Activated CD4-positive, alpha-beta memory T cell treated with anti-CD3 and anti-CD28 coated beads, Interleukin-2, amount 10 ng/mL, durations not matched to agents 7 days and 5 days (primary cell): ENCODE data around the gene MED12L. TPM values are rescaled to one million over a fixed set of nuclear protein-coding genes. Genes with fewer than 3 reads are reported as not detected.

Experiments
- CTCF ChIA-PET: fragments of 350-600 bp; sonication (Branson Sonifier 250); formaldehyde crosslinking; loops from one replicate; lab custom pipeline; 2021; ENCODE audit warnings: antibody characterized with exemption, inconsistent platforms; lab: Charles Lee
- POLR2A ChIA-PET: fragments of 350-600 bp; sonication (Branson Sonifier 250); formaldehyde crosslinking; loops from one replicate; lab custom pipeline; 2021; ENCODE audit warnings: antibody characterized with exemption; lab: Charles Lee
- DNase-seq: peaks from one replicate; pipeline ENCODE4 v3.0.0-alpha.2; 2020
- H3K27ac Mint-ChIP-seq: one replicate; pipeline ENCODE4 v1.8.0; 2021; ENCODE audit warnings: mild to moderate bottlenecking, mixed read lengths
- H3K27me3 Mint-ChIP-seq: one replicate; pipeline ENCODE4 v1.8.0; 2021; ENCODE audit warnings: mixed read lengths
- H3K36me3 Mint-ChIP-seq: one replicate; pipeline ENCODE4 v1.8.0; 2021; ENCODE audit warnings: low read depth, mixed read lengths
- H3K4me1 Mint-ChIP-seq: one replicate; pipeline ENCODE4 v1.8.0; 2021; ENCODE audit warnings: mixed read lengths
- H3K4me3 Mint-ChIP-seq: one replicate; pipeline ENCODE4 v1.8.0; 2021; ENCODE audit warnings: mild to moderate bottlenecking, mixed read lengths
- H3K9me3 Mint-ChIP-seq: one replicate; pipeline ENCODE4 v1.8.0; 2021; ENCODE audit warnings: mixed read lengths
- total RNA-seq, 2 experiments: library from RNA; stranded (reverse); gene quantifications; one replicate each; pipeline ENCODE4 v1.2.3, GENCODE V29; 2021

Gene MED12L
- total RNA-seq, 2 experiments from 2014 or later, result 1.6 TPM

- CTCF ChIA-PET, result interaction anchor here (0.8 to 4.1 kb wide), 6 partner anchors 9 to 122 kb away, joined by 3 to 32 read pairs (median 6); no protein-coding TSS in a partner anchor
- Mint-ChIP-seq H3K4me3 (no peak within 1 kb of the TSS), H3K27ac (no peak within 1 kb of the TSS), H3K9me3 (no peaks in the 10 kb centered on the region), H3K36me3 (no peaks in the 10 kb centered on the region), H3K27me3 (peaks cover 6% of the 10 kb centered on the region), H3K4me1 (peaks cover 6% of the 10 kb centered on the region)
- POLR2A ChIA-PET, result no interaction called here
- DNase-seq, result no peak
Measured at GRCh38 chr3:151329363-151329762, 243.9 kb downstream of the MED12L start, which contains the start of gene P2RY13. TSS of gene P2RY13 (minus strand) at chr3:151329549. CDS start at chr3:151329528, 21 bp downstream.

DNA sequence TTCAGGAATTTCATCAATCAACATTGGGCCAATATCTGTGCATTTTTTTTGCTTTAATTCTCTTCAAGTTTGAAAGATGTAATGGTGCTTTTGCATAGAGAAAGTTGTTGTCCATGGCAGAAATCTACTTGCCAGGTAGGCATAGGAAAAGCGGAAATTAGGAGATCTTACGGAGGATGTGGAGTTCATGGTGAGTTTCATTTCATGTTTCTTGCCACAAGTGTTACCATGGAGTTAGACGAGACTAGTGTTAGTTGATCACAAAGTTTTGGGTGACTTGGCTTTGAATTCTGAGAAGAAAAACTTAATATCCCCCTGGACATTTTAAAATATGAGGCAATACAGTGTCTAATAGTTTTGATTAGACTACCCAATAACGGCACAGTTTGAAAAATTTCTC lies 244.9 kb downstream of the MED12L start:
- POLR2A ChIA-PET, result no interaction called here
- no peak overlapping the region for H3K4me3 Mint-ChIP-seq
- peaks cover 9% of the 10 kb centered on the region for H3K27me3 Mint-ChIP-seq
- peaks cover 6% of the 10 kb centered on the region for H3K4me1 Mint-ChIP-seq
- H3K36me3 Mint-ChIP-seq, result no peaks in the 10 kb centered on the region
- CTCF ChIA-PET, result interaction anchor here (1.1 kb wide), 1 partner anchor 162 kb away, joined by 3 read pairs; no protein-coding TSS in a partner anchor
- H3K27ac Mint-ChIP-seq, result no peak overlapping the region
- DNase-seq, result no peak
- H3K9me3 Mint-ChIP-seq, result no peaks in the 10 kb centered on the region

- no peak for DNase-seq
- no peak overlapping the region for H3K4me3 Mint-ChIP-seq
- peaks cover 9% of the 10 kb centered on the region for H3K27me3 Mint-ChIP-seq
- no peak overlapping the region for H3K27ac Mint-ChIP-seq
- CTCF ChIA-PET, result interaction anchor here (1.1 kb wide), 1 partner anchor 163 kb away, joined by 3 read pairs; no protein-coding TSS in a partner anchor
- H3K9me3 Mint-ChIP-seq, result no peaks in the 10 kb centered on the region
- H3K36me3 Mint-ChIP-seq, result no peaks in the 10 kb centered on the region
- POLR2A ChIA-PET, result no interaction called here
- H3K4me1 Mint-ChIP-seq, result peaks cover 6% of the 10 kb centered on the region
Measured at GRCh38 chr3:151330899-151331298, 245.4 kb downstream of the MED12L start.

DNA sequence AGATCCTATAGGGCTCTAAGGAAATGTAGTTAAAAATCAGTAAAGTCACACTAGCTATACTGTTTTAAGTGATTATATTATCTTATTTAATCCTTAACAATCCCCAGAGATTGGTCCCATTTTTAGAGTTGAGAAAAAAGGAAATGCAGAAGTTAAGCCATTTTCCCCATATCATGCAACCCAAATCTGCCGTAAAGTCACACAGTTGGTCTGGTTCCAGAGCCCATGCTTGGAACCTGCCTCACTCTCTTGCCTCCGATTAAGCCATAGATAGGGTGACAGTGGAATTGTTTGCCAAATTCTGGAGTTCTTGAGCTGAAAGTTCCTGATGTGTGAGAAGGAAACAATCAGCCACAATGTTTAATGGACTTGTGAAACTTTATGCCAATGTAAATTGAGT lies 246.2 kb downstream of the MED12L start:
- CTCF ChIA-PET, result interaction anchor here (1.1 to 1.5 kb wide), 2 partner anchors 9 to 164 kb away, joined by 3 read pairs; no protein-coding TSS in a partner anchor
- Mint-ChIP-seq H3K27me3 (peaks cover 10% of the 10 kb centered on the region), H3K4me3 (no peak overlapping the region), H3K9me3 (no peaks in the 10 kb centered on the region), H3K36me3 (no peaks in the 10 kb centered on the region), H3K4me1 (peaks cover 6% of the 10 kb centered on the region), H3K27ac (no peak overlapping the region)
- DNase-seq, result no peak
- POLR2A ChIA-PET, result no interaction called here

DNA sequence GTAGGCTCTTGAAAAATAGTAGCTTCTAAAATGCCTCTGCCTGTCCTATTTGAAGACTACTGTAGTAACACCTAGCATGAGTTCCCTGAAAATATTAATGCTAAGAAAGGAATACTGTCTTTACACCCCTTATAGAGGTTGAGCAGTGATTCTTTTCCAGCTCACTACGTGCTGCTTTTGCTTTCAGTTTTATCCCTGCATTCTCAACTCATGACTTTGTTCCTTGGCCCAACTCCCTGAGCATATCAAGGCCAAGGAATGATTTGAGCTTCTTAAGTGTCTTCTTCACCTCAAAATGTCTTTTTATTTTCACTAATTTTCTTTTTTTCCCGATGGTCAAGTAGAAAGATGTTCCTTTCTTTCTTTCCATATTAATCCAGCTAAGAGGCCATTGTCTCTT lies 260.4 kb downstream of the MED12L start:
- POLR2A ChIA-PET, result no interaction called here
- H3K27ac Mint-ChIP-seq, result no peak overlapping the region
- CTCF ChIA-PET, result interaction anchor here (0.9 to 1.0 kb wide), 2 partner anchors 18 to 93 kb away, joined by 3 read pairs; no protein-coding TSS in a partner anchor
- H3K4me3 Mint-ChIP-seq, result no peak overlapping the region
- H3K27me3 Mint-ChIP-seq, result peaks cover 28% of the 10 kb centered on the region
- no peaks in the 10 kb centered on the region for H3K9me3 Mint-ChIP-seq
- peaks cover 9% of the 10 kb centered on the region for H3K4me1 Mint-ChIP-seq
- no peaks in the 10 kb centered on the region for H3K36me3 Mint-ChIP-seq
- DNase-seq, result no peak

DNA sequence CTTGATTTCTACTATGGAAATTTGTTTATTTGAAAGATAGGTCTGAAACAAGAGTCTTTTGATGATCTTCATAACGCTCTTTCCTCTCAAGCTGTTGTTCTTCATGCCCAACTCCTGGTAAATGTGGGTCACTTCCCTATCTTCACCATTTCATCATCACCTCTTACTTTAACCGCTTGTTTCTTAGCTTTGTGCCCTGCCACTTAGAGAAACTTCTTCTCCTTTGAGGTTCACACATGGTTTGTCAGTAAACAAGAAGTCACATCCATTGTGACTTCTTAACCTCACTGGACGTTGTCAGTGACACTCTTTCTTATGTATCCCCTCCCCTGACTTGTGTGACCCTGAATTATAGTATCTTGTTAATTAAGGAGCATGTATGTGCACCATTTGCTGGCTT lies 260.8 kb downstream of the MED12L start:
- Mint-ChIP-seq H3K4me3 (no peak overlapping the region), H3K36me3 (no peaks in the 10 kb centered on the region), H3K27me3 (peaks cover 28% of the 10 kb centered on the region), H3K27ac (no peak overlapping the region), H3K9me3 (no peaks in the 10 kb centered on the region), H3K4me1 (peaks cover 13% of the 10 kb centered on the region)
- ChIA-PET POLR2A (no interaction called here), CTCF (interaction anchor here (0.9 to 1.0 kb wide), 2 partner anchors 19 to 93 kb away, joined by 3 read pairs; no protein-coding TSS in a partner anchor)
- no peak for DNase-seq

- Mint-ChIP-seq H3K27me3 (peaks cover 26% of the 10 kb centered on the region), H3K27ac (no peak overlapping the region), H3K4me3 (no peak overlapping the region), H3K36me3 (no peaks in the 10 kb centered on the region), H3K9me3 (no peaks in the 10 kb centered on the region), H3K4me1 (peaks cover 23% of the 10 kb centered on the region)
- POLR2A ChIA-PET, result no interaction called here
- no peak for DNase-seq
- CTCF ChIA-PET, result no interaction called here
Measured at GRCh38 chr3:151347432-151347831, 262.0 kb downstream of the MED12L start.

DNA sequence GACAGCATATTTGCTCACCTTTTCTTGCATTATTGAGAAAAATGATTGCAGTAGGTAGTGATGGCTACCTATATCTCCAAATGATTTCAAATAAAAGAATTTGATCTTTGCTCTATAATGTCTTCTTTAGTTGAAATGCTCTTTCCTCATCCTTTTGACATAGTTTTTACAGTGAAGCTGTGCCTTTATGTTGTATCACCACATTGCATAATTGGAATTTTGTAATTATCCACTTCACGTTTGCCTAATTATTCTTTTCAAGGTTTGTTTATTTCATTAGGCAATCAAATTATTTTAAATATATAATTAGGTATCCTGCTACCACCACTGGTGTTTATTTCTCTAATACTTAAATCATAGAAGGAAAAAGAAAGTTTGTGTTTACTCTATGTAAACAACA lies 265.2 kb downstream of the MED12L start:
- CTCF ChIA-PET, result no interaction called here
- H3K4me3 Mint-ChIP-seq, result no peak overlapping the region
- POLR2A ChIA-PET, result no interaction called here
- H3K36me3 Mint-ChIP-seq, result no peaks in the 10 kb centered on the region
- H3K27me3 Mint-ChIP-seq, result peaks cover 18% of the 10 kb centered on the region
- H3K9me3 Mint-ChIP-seq, result no peaks in the 10 kb centered on the region
- no peak for DNase-seq
- peaks cover 23% of the 10 kb centered on the region for H3K4me1 Mint-ChIP-seq
- H3K27ac Mint-ChIP-seq, result no peak overlapping the region

DNA sequence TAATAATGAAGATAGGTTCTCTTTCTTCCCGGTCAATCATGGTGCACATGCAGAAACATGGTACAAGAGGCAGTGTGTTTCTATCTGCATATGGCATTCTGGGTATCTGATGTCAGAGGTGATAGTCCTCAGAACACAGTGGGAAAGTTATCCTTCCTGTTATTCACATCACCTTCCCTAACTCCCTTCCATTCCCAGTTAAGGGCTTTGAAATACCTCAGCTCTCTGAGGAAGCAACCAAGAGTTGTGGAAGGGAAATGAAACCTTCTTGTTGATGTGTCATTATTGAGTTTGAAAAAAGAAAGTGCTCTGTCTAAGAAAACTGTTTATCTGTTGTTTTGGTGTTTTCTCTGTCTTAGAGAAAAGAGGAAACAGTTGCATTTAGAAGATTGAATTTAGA lies 265.8 kb downstream of the MED12L start:
- Mint-ChIP-seq H3K27me3 (peaks cover 15% of the 10 kb centered on the region), H3K27ac (no peak overlapping the region), H3K4me1 (peaks cover 18% of the 10 kb centered on the region), H3K9me3 (no peaks in the 10 kb centered on the region), H3K4me3 (no peak overlapping the region), H3K36me3 (no peaks in the 10 kb centered on the region)
- ChIA-PET CTCF (no interaction called here), POLR2A (no interaction called here)
- no peak for DNase-seq

DNA sequence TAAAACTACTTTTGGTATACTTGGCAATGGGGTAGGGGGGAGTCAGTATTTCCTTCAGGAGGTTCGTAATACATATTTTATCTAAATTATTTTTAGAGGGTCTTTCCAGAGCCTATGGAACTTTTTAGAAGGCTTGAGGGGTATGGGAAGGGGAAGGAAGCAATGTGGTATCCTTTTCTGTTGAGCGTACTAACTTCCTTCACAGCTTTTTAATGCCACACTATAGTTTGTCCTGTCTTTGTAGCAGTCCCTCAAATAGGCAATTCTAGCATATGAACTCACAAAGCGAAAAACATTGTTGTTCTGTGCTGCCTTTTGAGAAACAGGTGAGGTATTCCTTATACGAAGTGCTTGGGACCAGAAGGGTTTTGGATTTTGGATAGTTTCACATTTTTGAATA lies 266.2 kb downstream of the MED12L start:
- POLR2A ChIA-PET, result no interaction called here
- Mint-ChIP-seq H3K4me1 (peaks cover 14% of the 10 kb centered on the region), H3K36me3 (no peaks in the 10 kb centered on the region), H3K9me3 (no peaks in the 10 kb centered on the region), H3K27me3 (peaks cover 11% of the 10 kb centered on the region), H3K27ac (no peak overlapping the region), H3K4me3 (no peak overlapping the region)
- DNase-seq, result no peak
- CTCF ChIA-PET, result no interaction called here

- Mint-ChIP-seq H3K4me1 (peaks cover 4% of the 10 kb centered on the region), H3K36me3 (no peaks in the 10 kb centered on the region), H3K27me3 (no peaks in the 10 kb centered on the region), H3K9me3 (no peaks in the 10 kb centered on the region), H3K4me3 (no peak overlapping the region), H3K27ac (no peak overlapping the region)
- CTCF ChIA-PET, result no interaction called here
- DNase-seq, result no peak
- POLR2A ChIA-PET, result no interaction called here
Measured at GRCh38 chr3:151356794-151357462, 271.5 kb downstream of the MED12L start.

DNA sequence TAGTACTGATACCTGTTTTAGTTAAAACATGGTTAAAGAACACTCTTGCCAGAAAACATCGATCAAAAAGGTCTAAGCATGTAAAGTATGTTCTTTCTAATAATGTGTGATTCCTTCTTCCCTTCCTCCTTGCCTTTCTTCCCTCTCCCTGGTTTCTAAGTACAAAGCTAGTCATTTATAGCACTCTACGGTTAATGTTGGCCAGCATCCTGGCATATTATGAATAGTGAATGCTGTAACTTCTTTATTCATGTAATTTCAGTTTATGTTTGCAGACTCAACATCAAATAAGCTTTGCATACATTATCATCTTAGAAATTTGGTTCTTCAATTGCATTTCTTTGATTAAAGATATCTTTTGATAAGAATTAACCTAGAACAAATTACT lies 272.0 kb downstream of the MED12L start:
- Mint-ChIP-seq H3K27me3 (no peaks in the 10 kb centered on the region), H3K4me3 (no peak overlapping the region), H3K36me3 (no peaks in the 10 kb centered on the region), H3K9me3 (no peaks in the 10 kb centered on the region), H3K27ac (no peak overlapping the region), H3K4me1 (no peaks in the 10 kb centered on the region)
- ChIA-PET POLR2A (no interaction called here), CTCF (interaction anchor here (0.6 kb wide), 1 partner anchor 17 kb away, joined by 3 read pairs; no protein-coding TSS in a partner anchor)
- DNase-seq, result no peak

GRCh38 chr3:151362751-151363174 lies 277.3 kb downstream of the MED12L start:
- no peak overlapping the region for H3K27ac Mint-ChIP-seq
- H3K36me3 Mint-ChIP-seq, result no peaks in the 10 kb centered on the region
- ChIA-PET POLR2A (no interaction called here), CTCF (interaction anchor here (1.9 kb wide), 1 partner anchor 30 kb away, joined by 4 read pairs; no protein-coding TSS in a partner anchor)
- DNase-seq, result no peak
- no peaks in the 10 kb centered on the region for H3K9me3 Mint-ChIP-seq
- no peaks in the 10 kb centered on the region for H3K4me1 Mint-ChIP-seq
- no peaks in the 10 kb centered on the region for H3K27me3 Mint-ChIP-seq
- no peak overlapping the region for H3K4me3 Mint-ChIP-seq
